PFSK-1 (cell line): Measurements from ENCODE around the gene SLC12A8.

Source experiments
- FOXP2 ChIP-seq: optimal IDR thresholded peaks from 2 replicates; pipeline ENCODE3; 2011; ENCODE audit warnings: borderline replicate concordance, control low read depth, inconsistent platforms; ENCODE audit not compliant: insufficient read depth; ENCODE audit errors: extremely low read length, extremely low read depth
- POLR2AphosphoS5 ChIP-seq: IDR thresholded peaks from 2 replicates; pipeline ENCODE4 v1.6.1; 2012; ENCODE audit warnings: low read depth, mild to moderate bottlenecking, control low read depth, low read length, moderate library complexity
- SIN3A ChIP-seq: IDR thresholded peaks from 2 replicates; pipeline ENCODE4 v1.6.1; 2012; ENCODE audit warnings: mild to moderate bottlenecking, low read length, moderate library complexity, borderline replicate concordance; ENCODE audit not compliant: insufficient read depth
- TAF1 ChIP-seq: IDR thresholded peaks from 2 replicates; pipeline ENCODE4 v1.6.1; 2012; ENCODE audit warnings: low read length, control low read depth, borderline replicate concordance; ENCODE audit not compliant: insufficient read depth
- TF ChIP-seq, protein P1 (sequence below), 2 experiments: IDR thresholded peaks; 2 replicates each; pipeline versions ENCODE4 v1.6.1 to v1.8.0; 2011 to 2012; ENCODE audit warnings: low read depth in 2 of 2, low read length in 2 of 2, control low read depth in 1 of 2, inconsistent platforms in 1 of 2, mild to moderate bottlenecking in 1 of 2, moderate library complexity in 1 of 2; ENCODE audit not compliant: insufficient read depth in 1 of 2

The SLC12A8 gene

DNA sequence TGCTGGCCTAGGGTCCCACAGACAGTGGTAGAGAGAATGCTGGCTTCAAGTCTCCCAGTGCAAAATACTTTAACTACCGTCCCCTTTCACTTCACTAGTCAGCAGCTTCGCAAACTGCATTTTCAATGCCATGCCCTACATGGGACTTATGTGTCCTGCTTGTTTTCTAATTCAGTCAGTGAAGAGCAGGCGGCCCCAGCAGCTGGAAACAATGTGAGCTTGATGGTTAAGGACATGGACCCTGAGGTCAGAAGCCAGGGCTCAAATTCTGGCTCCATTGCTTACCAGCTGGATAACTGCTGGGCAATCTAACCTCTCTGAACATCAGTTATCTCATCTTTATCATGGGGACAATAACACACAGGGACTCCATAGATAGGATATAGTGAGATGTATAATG, 58.4 kb downstream of the SLC12A8 start:
- TF ChIP-seq, protein P1, sequence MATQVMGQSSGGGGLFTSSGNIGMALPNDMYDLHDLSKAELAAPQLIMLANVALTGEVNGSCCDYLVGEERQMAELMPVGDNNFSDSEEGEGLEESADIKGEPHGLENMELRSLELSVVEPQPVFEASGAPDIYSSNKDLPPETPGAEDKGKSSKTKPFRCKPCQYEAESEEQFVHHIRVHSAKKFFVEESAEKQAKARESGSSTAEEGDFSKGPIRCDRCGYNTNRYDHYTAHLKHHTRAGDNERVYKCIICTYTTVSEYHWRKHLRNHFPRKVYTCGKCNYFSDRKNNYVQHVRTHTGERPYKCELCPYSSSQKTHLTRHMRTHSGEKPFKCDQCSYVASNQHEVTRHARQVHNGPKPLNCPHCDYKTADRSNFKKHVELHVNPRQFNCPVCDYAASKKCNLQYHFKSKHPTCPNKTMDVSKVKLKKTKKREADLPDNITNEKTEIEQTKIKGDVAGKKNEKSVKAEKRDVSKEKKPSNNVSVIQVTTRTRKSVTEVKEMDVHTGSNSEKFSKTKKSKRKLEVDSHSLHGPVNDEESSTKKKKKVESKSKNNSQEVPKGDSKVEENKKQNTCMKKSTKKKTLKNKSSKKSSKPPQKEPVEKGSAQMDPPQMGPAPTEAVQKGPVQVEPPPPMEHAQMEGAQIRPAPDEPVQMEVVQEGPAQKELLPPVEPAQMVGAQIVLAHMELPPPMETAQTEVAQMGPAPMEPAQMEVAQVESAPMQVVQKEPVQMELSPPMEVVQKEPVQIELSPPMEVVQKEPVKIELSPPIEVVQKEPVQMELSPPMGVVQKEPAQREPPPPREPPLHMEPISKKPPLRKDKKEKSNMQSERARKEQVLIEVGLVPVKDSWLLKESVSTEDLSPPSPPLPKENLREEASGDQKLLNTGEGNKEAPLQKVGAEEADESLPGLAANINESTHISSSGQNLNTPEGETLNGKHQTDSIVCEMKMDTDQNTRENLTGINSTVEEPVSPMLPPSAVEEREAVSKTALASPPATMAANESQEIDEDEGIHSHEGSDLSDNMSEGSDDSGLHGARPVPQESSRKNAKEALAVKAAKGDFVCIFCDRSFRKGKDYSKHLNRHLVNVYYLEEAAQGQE (IDR thresholded peaks at IDR 0.05; ENCODE audit: insufficient read depth in 1 of 2, low read depth in 2 of 2, low read length in 2 of 2), result no peak
- no peak for TF ChIP-seq FOXP2
- TF ChIP-seq SIN3A, result no peak
- no peak for TF ChIP-seq POLR2AphosphoS5
- no peak for TF ChIP-seq TAF1

DNA sequence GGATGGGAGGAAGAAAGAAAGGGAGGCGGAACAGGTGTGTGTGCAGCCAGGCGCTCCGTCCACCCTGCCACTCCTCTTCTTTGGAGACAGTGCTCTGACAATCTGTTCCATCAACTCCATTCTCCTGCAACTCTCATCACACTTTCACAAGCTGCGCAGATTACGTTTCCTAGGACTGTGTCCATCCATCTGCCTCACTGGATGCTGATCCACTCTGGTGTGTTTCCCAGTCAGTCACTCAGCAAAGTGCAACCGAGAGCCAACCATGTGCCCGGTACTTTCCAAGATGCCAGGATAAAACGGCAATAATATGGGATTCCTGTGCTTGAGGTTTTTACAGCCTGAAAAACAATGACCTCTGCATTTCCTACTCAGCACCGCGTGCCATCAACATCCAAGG, 59.6 kb downstream of the SLC12A8 start:
- TF ChIP-seq FOXP2 (no peak), SIN3A (no peak)
- TF ChIP-seq, protein P1 (IDR thresholded peaks at IDR 0.05; ENCODE audit: insufficient read depth in 1 of 2, low read depth in 2 of 2, low read length in 2 of 2), result no peak

DNA sequence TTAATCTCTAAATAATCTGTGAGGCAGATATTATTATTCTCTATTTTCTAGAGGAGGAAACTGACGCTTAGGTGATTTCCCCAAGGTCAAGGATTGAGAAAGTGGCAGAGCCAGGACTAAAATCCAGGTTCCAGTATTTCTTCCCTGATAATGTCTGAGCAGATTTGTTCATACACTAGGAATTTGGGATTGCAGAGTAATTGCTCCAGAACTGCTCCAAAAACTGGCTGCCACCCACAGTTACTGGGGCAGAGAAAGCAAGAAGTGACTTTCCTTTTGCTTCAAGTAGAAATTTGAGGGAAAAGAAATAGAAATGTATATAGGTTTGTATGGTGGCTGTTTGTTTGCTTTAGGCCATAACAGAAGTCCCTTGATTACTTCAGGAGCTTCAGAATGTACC, 60.6 kb downstream of the SLC12A8 start:
- TF ChIP-seq SIN3A (no peak), POLR2AphosphoS5 (no peak), FOXP2 (no peak), TAF1 (no peak)
- TF ChIP-seq, protein P1 (IDR thresholded peaks at IDR 0.05; ENCODE audit: insufficient read depth in 1 of 2, low read depth in 2 of 2, low read length in 2 of 2), result no peak

DNA sequence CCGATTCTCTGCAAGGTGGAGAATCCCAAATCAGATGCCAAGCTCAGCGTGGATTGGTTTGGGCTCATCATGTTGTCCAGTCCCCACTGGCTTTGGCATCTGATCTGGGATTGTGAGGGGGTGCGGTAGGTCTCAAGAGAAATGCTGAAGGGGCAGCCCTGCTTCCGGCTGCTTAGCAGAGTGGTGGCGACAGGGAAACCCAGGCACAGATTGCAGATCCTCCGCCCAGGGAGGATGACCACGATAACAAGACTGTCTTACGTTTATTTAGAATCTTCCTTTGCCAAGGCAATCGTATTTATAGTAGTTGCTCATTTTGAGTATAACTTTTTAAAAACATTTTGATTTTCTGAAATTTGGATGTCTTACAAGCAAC, 61.1 kb downstream of the SLC12A8 start:
- TF ChIP-seq POLR2AphosphoS5 (no peak), TAF1 (no peak), SIN3A (no peak), FOXP2 (no peak)
- TF ChIP-seq, protein P1 (IDR thresholded peaks at IDR 0.05; ENCODE audit: insufficient read depth in 1 of 2, low read depth in 2 of 2, low read length in 2 of 2), result no peak
